Middle frontal gyrus (tissue), 1 donor: ENCODE data around the gene RELA.
A peak's percentile ranks its signal among the peaks of the same experiment; 100 is the strongest.
"Not testable (repeated sequence)": the region's sequence is repeated elsewhere in the genome, so short reads cannot be mapped to it uniquely, and the experiment has no call there.

Experiments used
- DNase-seq: peaks from one replicate; pipeline ENCODE4 v3.0.0-alpha.2; 2015; ENCODE audit warnings: low spot score; ENCODE audit errors: extremely low spot score

RELA gene

GRCh38 chr11:65662799-65663638 is at the start of gene RELA:
Gene RELA (minus strand): TSS chr11:65662916. CDS start chr11:65662832, 84 bp downstream.
- peak; percentile 88 for DNase-seq

- DNase-seq: peak; percentile 97
Observed at GRCh38 chr11:65711785-65712632, 49.3 kb upstream of the RELA start, which contains the start of gene KAT5. Gene KAT5 (plus strand): TSS chr11:65712252. CDS start chr11:65712268, 16 bp downstream.

- DNase-seq: no peak
Observed at GRCh38 chr11:65710421-65710820, 47.7 kb upstream of the RELA start.

- DNase-seq: no peak
Observed at GRCh38 chr11:65709661-65710060, 46.9 kb upstream of the RELA start.

- DNase-seq: no peak
Observed at GRCh38 chr11:65708451-65708850, 45.7 kb upstream of the RELA start.

- DNase-seq: not testable (repeated sequence)
Observed at GRCh38 chr11:65707002-65707401, 44.3 kb upstream of the RELA start.

GRCh38 chr11:65706303-65706763 is 43.6 kb upstream of the RELA start:
- DNase-seq: not testable (repeated sequence)

GRCh38 chr11:65703846-65704245 is 41.1 kb upstream of the RELA start:
- DNase-seq: no peak

- DNase-seq: no peak
Observed at GRCh38 chr11:65701686-65702085, 39.0 kb upstream of the RELA start.

- DNase-seq: no peak
Observed at GRCh38 chr11:65700399-65700798, 37.7 kb upstream of the RELA start.

GRCh38 chr11:65699306-65699705 is 36.6 kb upstream of the RELA start:
- DNase-seq: no peak

GRCh38 chr11:65698205-65698604 is 35.5 kb upstream of the RELA start:
- no peak for DNase-seq

GRCh38 chr11:65696802-65697552 is 34.3 kb upstream of the RELA start:
- no peak for DNase-seq

GRCh38 chr11:65695459-65696241 is 32.9 kb upstream of the RELA start:
- peak; percentile 47 for DNase-seq

- no peak for DNase-seq
Observed at GRCh38 chr11:65692367-65692766, 29.7 kb upstream of the RELA start.

GRCh38 chr11:65691847-65692246 is 29.1 kb upstream of the RELA start:
- DNase-seq: not testable (repeated sequence)

- no peak for DNase-seq
Observed at GRCh38 chr11:65685981-65686380, 23.3 kb upstream of the RELA start.

GRCh38 chr11:65683480-65683879 is 20.8 kb upstream of the RELA start:
- not testable (repeated sequence) for DNase-seq

GRCh38 chr11:65680192-65680743 is 17.6 kb upstream of the RELA start:
- DNase-seq: no peak

GRCh38 chr11:65672982-65673381 is 10.3 kb upstream of the RELA start:
- DNase-seq: no peak
